CD4-positive, alpha-beta T cell (primary cell): ENCODE results near the gene REL. TPM values are rescaled to one million over a fixed set of nuclear protein-coding genes. Genes with fewer than 3 reads are reported as not detected.
"Not testable (repeated sequence)": the region's sequence is repeated elsewhere in the genome, so short reads cannot be mapped to it uniquely, and the experiment has no call there.

ENCODE experiments used
- ATAC-seq: fragments of 200-7000 bp; cut with Tn5 transposase; one replicate; pipeline ENCODE4 v1.10.0; 2022; ENCODE audit warnings: mild to moderate bottlenecking; ENCODE audit not compliant: poor library complexity
- CTCF ChIA-PET: fragments of 350-600 bp; sonication (Branson Sonifier 250); formaldehyde crosslinking; loops from one replicate; lab custom pipeline; 2021; ENCODE audit warnings: antibody characterized with exemption, inconsistent platforms; lab: Charles Lee
- POLR2A ChIA-PET: fragments of 350-600 bp; sonication (Branson Sonifier 250); formaldehyde crosslinking; loops from one replicate; lab custom pipeline; 2021; ENCODE audit warnings: antibody characterized with exemption, inconsistent platforms; lab: Charles Lee
- DNase-seq, 14 experiments: peaks; one replicate each; pipeline ENCODE4 v3.0.0-alpha.2; 2013 to 2020; ENCODE audit warnings: mixed read lengths in 2 of 14
- H3K27ac ChIP-seq, 2 donors: one replicate each; pipeline versions ENCODE4 v1.5.1 to v1.7.0; 2013; ENCODE audit warnings: low read length in 2 of 2, low read depth in 1 of 2, mild to moderate bottlenecking in 1 of 2
- H3K27me3 ChIP-seq, 2 experiments: 1 replicate in 1 of 2; 2 replicates in 1 of 2; pipeline versions ENCODE4 v1.6.1 to v1.7.0; 2013; ENCODE audit warnings: low read length in 2 of 2, control low read depth in 1 of 2, mild to moderate bottlenecking in 1 of 2, moderate library complexity in 1 of 2; ENCODE audit not compliant: insufficient read depth in 2 of 2, control insufficient read depth in 1 of 2
- H3K36me3 ChIP-seq: one replicate; pipeline ENCODE4 v1.6.1; 2013; ENCODE audit warnings: low read length, control low read depth; ENCODE audit not compliant: insufficient read depth
- H3K4me1 ChIP-seq: one replicate; pipeline ENCODE4 v1.6.1; 2013; ENCODE audit warnings: low read length, control low read depth; ENCODE audit not compliant: insufficient read depth
- H3K4me3 ChIP-seq: one replicate; pipeline ENCODE4 v1.5.1; 2013; ENCODE audit warnings: mild to moderate bottlenecking, low read length, moderate library complexity
- H3K9me3 ChIP-seq, 2 experiments: 1 replicate in 1 of 2; 2 replicates in 1 of 2; pipeline versions ENCODE4 v1.6.1 to v1.7.0; 2013; ENCODE audit warnings: low read length in 2 of 2, mild to moderate bottlenecking in 2 of 2, control low read depth in 1 of 2, moderate library complexity in 1 of 2; ENCODE audit not compliant: control insufficient read depth in 1 of 2, insufficient read depth in 1 of 2
- H3K27ac Mint-ChIP-seq: one replicate; pipeline ENCODE4 v1.8.0; 2020; ENCODE audit warnings: mixed read lengths
- H3K27me3 Mint-ChIP-seq: one replicate; pipeline ENCODE4 v1.8.0; 2021; ENCODE audit warnings: mixed read lengths
- H3K36me3 Mint-ChIP-seq: one replicate; pipeline ENCODE4 v1.8.0; 2021; ENCODE audit warnings: low read depth, mixed read lengths
- H3K4me1 Mint-ChIP-seq: one replicate; pipeline ENCODE4 v1.8.0; 2021; ENCODE audit warnings: low read depth, mixed read lengths
- H3K4me3 Mint-ChIP-seq: one replicate; pipeline ENCODE4 v1.8.0; 2020; ENCODE audit warnings: mild to moderate bottlenecking, mixed read lengths
- H3K9me3 Mint-ChIP-seq: one replicate; pipeline ENCODE4 v1.8.0; 2020; ENCODE audit warnings: mixed read lengths
- intact Hi-C, 2 experiments: fragments of 100-400 bp; cut with DNase I in 1 of 2; cut with micrococcal nuclease in 1 of 2; formaldehyde crosslinking; loops; one replicate each; pipeline versions ENCODE4 v1.15.1 to v1.9.0; 2023 to 2025; cut with DNase I, micrococcal nuclease
- total RNA-seq, 174 experiments: library from RNA in 2 of 174; stranded (reverse) in 2 of 174; gene quantifications; one replicate each; pipeline ENCODE4 v1.2.3 and lab custom pipeline; 2021 to 2026
- TF ChIP-seq, protein P1 (sequence below): fragments of 200-600 bp; IDR thresholded peaks from one replicate; pipeline ENCODE4 v1.8.0; 2022; ENCODE audit warnings: antibody characterized with exemption, mild to moderate bottlenecking

REL gene
- total RNA-seq, 2 experiments from 2014 or later, result 91.9 to 99.9 TPM

DNA sequence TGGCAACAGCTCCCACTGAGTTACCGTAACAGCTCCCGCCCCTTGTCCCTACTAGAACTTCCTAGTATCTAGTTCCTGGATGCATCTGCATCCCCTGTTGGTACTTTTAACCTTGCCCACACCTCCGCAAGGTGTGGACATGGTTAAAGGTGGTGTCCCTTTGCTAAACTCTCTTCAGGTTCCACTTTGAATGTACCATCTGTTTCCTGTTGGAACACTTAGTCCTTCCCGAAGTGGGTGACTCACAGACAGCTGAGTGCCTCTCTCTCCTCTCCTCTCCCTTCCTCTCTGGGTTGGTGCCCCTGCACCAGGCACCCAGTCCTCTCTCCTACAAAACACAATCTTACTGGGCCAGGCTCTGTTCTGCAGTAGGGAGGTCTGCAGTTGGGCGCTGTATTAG is 19.6 kb upstream of the REL start:
- peaks cover 5% of the 10 kb centered on the region for H3K27me3 Mint-ChIP-seq
- no peak overlapping the region for H3K27ac ChIP-seq
- CTCF ChIA-PET, result no interaction called here
- H3K27ac Mint-ChIP-seq, result no peak overlapping the region
- POLR2A ChIA-PET, result no interaction called here
- no peak for DNase-seq
- H3K9me3 ChIP-seq, result peaks cover 0 to 7% of the 10 kb centered on the region in 2 experiments
- H3K4me3 Mint-ChIP-seq, result no peak overlapping the region
- peaks cover under 1% of the 10 kb centered on the region for H3K36me3 Mint-ChIP-seq
- intact Hi-C loops, result no loop called here
- H3K36me3 ChIP-seq, result no peaks in the 10 kb centered on the region
- no peak overlapping the region for H3K4me3 ChIP-seq
- no peaks in the 10 kb centered on the region for H3K9me3 Mint-ChIP-seq
- H3K27me3 ChIP-seq, result no peaks in the 10 kb centered on the region
- H3K4me1 ChIP-seq, result no peaks in the 10 kb centered on the region
- ATAC-seq, result no peak
- TF ChIP-seq, protein P1, sequence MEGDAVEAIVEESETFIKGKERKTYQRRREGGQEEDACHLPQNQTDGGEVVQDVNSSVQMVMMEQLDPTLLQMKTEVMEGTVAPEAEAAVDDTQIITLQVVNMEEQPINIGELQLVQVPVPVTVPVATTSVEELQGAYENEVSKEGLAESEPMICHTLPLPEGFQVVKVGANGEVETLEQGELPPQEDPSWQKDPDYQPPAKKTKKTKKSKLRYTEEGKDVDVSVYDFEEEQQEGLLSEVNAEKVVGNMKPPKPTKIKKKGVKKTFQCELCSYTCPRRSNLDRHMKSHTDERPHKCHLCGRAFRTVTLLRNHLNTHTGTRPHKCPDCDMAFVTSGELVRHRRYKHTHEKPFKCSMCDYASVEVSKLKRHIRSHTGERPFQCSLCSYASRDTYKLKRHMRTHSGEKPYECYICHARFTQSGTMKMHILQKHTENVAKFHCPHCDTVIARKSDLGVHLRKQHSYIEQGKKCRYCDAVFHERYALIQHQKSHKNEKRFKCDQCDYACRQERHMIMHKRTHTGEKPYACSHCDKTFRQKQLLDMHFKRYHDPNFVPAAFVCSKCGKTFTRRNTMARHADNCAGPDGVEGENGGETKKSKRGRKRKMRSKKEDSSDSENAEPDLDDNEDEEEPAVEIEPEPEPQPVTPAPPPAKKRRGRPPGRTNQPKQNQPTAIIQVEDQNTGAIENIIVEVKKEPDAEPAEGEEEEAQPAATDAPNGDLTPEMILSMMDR, result no peak
- H3K4me1 Mint-ChIP-seq, result peaks cover under 1% of the 10 kb centered on the region

DNA sequence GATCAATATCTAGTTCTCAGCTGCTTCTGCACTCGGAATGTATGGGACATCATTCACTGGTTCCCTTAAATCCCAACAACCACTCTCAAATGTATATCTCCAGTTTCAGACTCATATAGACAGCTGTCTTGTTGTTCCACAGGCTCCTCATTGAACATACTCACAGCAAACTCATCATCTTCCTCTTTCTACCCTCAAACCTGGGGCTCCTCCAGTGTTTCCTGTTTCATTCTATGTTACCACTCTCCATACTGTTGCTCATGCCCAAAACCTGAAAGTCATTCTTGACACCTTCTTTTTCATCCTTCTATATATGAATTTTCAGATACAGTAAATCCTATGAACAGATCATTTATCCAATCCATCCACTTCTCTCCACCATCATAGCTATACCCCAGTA is 18.7 kb upstream of the REL start:
- intact Hi-C loops, result no loop called here
- Mint-ChIP-seq H3K9me3 (peaks cover 6% of the 10 kb centered on the region), H3K4me3 (no peak overlapping the region), H3K4me1 (peaks cover 10% of the 10 kb centered on the region), H3K27me3 (peaks cover 5% of the 10 kb centered on the region), H3K36me3 (peaks cover 8% of the 10 kb centered on the region), H3K27ac (no peak overlapping the region)
- ATAC-seq (no peak), DNase-seq (no peak)
- Histone ChIP-seq H3K4me1 (peaks cover 7% of the 10 kb centered on the region), H3K27me3 (no peaks in the 10 kb centered on the region), H3K9me3 (peaks cover 0 to 10% of the 10 kb centered on the region in 2 experiments), H3K27ac (no peak overlapping the region), H3K4me3 (no peak overlapping the region), H3K36me3 (no peaks in the 10 kb centered on the region)
- POLR2A ChIA-PET, result interaction anchor here (2.0 kb wide), 1 partner anchor 19 kb away, joined by 5 read pairs; no protein-coding TSS in a partner anchor
- TF ChIP-seq, protein P1, result no peak
- CTCF ChIA-PET, result interaction anchor here (0.7 kb wide), 1 partner anchor 19 kb away, joined by 3 read pairs; the partner anchor contains the start of gene REL

DNA sequence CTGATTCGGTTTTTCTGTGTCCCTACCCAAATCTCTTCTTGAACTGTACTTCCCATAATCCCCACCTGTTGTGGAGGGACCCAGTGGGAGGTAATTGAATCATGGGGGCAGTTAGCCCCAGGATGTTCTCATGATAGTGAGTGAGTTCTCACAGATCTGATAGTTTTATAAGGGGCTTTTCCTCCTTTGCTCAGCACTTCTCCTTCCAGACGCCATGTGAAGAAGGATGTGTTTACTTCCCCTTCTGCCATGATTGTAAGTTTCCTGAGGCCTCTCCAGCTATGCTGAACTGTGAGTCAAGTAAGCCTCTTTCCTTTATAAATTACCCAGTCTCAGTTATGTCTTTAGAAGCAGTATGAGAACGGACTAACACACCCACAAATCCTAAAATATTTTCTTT is 16.0 kb upstream of the REL start:
- Mint-ChIP-seq H3K4me1 (peaks cover 16% of the 10 kb centered on the region), H3K9me3 (peaks cover 12% of the 10 kb centered on the region), H3K36me3 (peaks cover 14% of the 10 kb centered on the region)
- intact Hi-C loops, POLR2A ChIA-PET, H3K27ac Mint-ChIP-seq, H3K27ac ChIP-seq, ATAC-seq, CTCF ChIA-PET, DNase-seq, H3K27me3 ChIP-seq, H3K36me3 ChIP-seq, H3K27me3 Mint-ChIP-seq, H3K4me3 ChIP-seq, H3K4me3 Mint-ChIP-seq: not testable (repeated sequence)
- Histone ChIP-seq H3K9me3 (peaks cover 0 to 13% of the 10 kb centered on the region in 2 experiments), H3K4me1 (peaks cover 17% of the 10 kb centered on the region)

DNA sequence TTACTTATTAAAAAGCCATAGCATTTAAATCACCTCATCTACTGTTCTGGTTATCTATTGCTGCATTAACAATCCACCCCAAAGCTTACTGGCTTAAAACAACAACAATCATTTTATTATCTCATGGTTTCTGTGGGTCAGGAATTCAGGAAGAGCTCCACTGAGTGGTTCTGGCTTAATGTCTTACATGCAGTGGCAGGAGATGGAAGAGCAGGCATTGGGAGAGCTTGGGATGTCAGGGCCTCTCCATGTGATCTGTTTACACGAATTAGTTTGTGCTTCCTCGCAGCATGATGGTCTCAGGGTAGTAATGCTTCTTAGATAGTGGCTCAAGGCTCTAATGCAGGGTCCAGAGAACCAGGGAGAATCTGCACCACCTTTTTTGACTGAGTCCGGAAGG is 14.4 kb upstream of the REL start:
- no peak overlapping the region for H3K27ac Mint-ChIP-seq
- H3K9me3 Mint-ChIP-seq, result peaks cover 12% of the 10 kb centered on the region
- H3K27me3 Mint-ChIP-seq, result peaks cover under 1% of the 10 kb centered on the region
- intact Hi-C loops, result no loop called here
- peaks cover 16% of the 10 kb centered on the region for H3K4me1 Mint-ChIP-seq
- TF ChIP-seq, protein P1, result no peak
- Histone ChIP-seq H3K4me3 (no peak overlapping the region), H3K36me3 (no peaks in the 10 kb centered on the region), H3K27ac (no peak overlapping the region), H3K27me3 (no peaks in the 10 kb centered on the region), H3K4me1 (peaks cover 17% of the 10 kb centered on the region), H3K9me3 (peaks cover 0 to 6% of the 10 kb centered on the region in 2 experiments)
- peaks cover 14% of the 10 kb centered on the region for H3K36me3 Mint-ChIP-seq
- DNase-seq (no peak), ATAC-seq (no peak)
- H3K4me3 Mint-ChIP-seq, result no peak overlapping the region
- ChIA-PET CTCF (no interaction called here), POLR2A (interaction anchor here (0.9 to 5.9 kb wide), 5 partner anchors 15 to 111 kb away, joined by 3 to 52 read pairs (median 4); partner anchors contain the start of gene REL)
